DOHH2 (cell line): Measurements from ENCODE around the gene PLEKHG4B.

ENCODE experiments used
- H3F3A ChIP-seq: fragments of 200-600 bp; sonication (generic), shearing (Covaris generic); 2 replicates; pipeline ENCODE4 v1.6.0; 2016; ENCODE audit warnings: antibody characterized with exemption, mild to moderate bottlenecking; ENCODE audit not compliant: control insufficient read depth, insufficient read depth
- H3K27ac ChIP-seq: fragments of 200-600 bp; sonication (generic); 2 replicates; pipeline ENCODE4 v1.5.1; 2014; ENCODE audit warnings: low read depth, mild to moderate bottlenecking, low read length, moderate library complexity
- H3K27me3 ChIP-seq: fragments of 200-600 bp; sonication (generic); 2 replicates; pipeline ENCODE4 v1.6.1; 2014; ENCODE audit warnings: mild to moderate bottlenecking, low read length, mixed read lengths; ENCODE audit not compliant: control insufficient read depth
- H3K36me3 ChIP-seq: fragments of 200-600 bp; sonication (generic); 2 replicates; pipeline ENCODE4 v1.6.1; 2014; ENCODE audit warnings: mild to moderate bottlenecking, low read length, moderate library complexity, mixed read lengths; ENCODE audit not compliant: control insufficient read depth
- H3K4me1 ChIP-seq: fragments of 200-600 bp; sonication (generic); 2 replicates; pipeline ENCODE4 v1.6.1; 2014; ENCODE audit warnings: mild to moderate bottlenecking, low read length, mixed read lengths; ENCODE audit not compliant: control insufficient read depth
- H3K4me2 ChIP-seq: fragments of 200-600 bp; sonication (generic); 2 replicates; pipeline ENCODE4 v1.6.0; 2014; ENCODE audit warnings: mild to moderate bottlenecking, low read length, moderate library complexity
- H3K4me3 ChIP-seq: fragments of 200-600 bp; sonication (generic); 2 replicates; pipeline ENCODE4 v1.5.1; 2014; ENCODE audit warnings: mild to moderate bottlenecking, low read length, mixed read lengths
- H3K79me2 ChIP-seq: fragments of 200-600 bp; sonication (generic); 2 replicates; pipeline ENCODE4 v1.6.1; 2014; ENCODE audit warnings: mild to moderate bottlenecking, low read length, mixed read lengths; ENCODE audit not compliant: control insufficient read depth
- H3K9me2 ChIP-seq: fragments of 200-600 bp; sonication (generic); replicated peaks from 2 replicates; pipeline ENCODE4 v1.6.1; 2014; ENCODE audit warnings: mild to moderate bottlenecking, low read length, mixed read lengths; ENCODE audit not compliant: control insufficient read depth
- H3K9me3 ChIP-seq: fragments of 200-600 bp; sonication (generic); 2 replicates; pipeline ENCODE4 v1.6.1; 2014; ENCODE audit warnings: antibody characterized with exemption, low read length, mixed read lengths; ENCODE audit not compliant: control insufficient read depth, insufficient read depth
- H4K20me1 ChIP-seq: fragments of 200-600 bp; sonication (generic); 2 replicates; pipeline ENCODE4 v1.6.0; 2014; ENCODE audit warnings: low read depth, mild to moderate bottlenecking, antibody characterized with exemption, low read length, moderate library complexity; ENCODE audit not compliant: control insufficient read depth, insufficient read depth
- EZH2phosphoT487 ChIP-seq: fragments of 200-600 bp; sonication (generic); IDR thresholded peaks from 2 replicates; pipeline ENCODE4 v1.6.1; 2017; ENCODE audit warnings: borderline replicate concordance, mild to moderate bottlenecking, antibody characterized with exemption, low read length, moderate library complexity, mixed read lengths
- TF ChIP-seq, protein P1 (sequence below): fragments of 200-600 bp; sonication (generic); IDR thresholded peaks from one replicate; pipeline ENCODE4 v1.5.1; 2014; ENCODE audit warnings: antibody characterized with exemption, mild to moderate bottlenecking, low read depth, low read length; ENCODE audit not compliant: poor library complexity, severe bottlenecking

Gene PLEKHG4B

DNA sequence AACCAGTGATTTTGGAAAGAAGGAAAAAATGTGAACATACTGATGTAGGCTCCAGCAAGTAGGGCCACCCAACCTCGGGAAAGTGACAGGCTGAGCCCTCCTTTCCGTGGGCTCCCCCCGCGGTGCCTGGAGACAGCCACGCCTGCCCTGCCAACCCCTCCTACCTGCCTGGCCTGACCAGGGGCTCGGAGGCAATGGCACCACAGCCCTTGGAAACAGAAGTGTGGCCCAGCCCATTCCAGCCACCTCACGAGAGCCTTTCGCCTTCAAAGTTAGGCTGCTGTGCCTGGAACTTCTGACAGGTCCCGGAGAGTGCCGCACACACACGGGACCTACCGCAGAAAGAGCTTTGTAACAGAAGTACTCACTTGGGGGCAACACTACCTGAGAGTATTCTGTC lies 49.8 kb downstream of the PLEKHG4B start:
- Histone ChIP-seq H3K4me2 (no peak overlapping the region), H3F3A (no peaks in the 10 kb centered on the region), H3K4me3 (no peak overlapping the region)

DNA sequence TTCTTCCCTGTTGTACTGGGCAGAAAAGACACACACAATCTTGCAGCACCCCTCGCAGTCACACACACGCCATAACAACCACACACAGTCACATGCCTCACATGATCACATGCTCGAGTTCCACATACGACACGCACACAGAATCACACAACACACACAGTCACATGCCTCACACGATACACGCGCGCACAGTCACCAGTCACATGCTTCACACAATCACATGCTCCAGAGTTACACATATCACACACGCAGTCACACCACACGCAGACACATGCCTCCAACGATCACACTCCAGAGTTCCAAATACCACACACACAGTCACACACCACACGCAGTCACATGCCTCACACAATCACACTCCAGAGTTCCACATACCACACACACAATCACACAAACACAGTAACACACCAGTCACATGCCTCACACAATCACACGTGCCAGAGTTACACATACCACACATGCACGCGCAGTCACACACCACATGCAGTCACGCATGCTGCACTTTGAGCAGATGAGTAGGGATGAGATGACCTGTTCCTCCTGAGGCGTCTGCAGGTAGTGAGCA lies 50.4 kb downstream of the PLEKHG4B start:
- Histone ChIP-seq H3K36me3 (no peaks in the 10 kb centered on the region), H3K79me2 (no peaks in the 10 kb centered on the region), H3K4me1 (no peaks in the 10 kb centered on the region), H3K4me3 (no peak overlapping the region), H3K4me2 (no peak overlapping the region), H3K27me3 (no peaks in the 10 kb centered on the region), H4K20me1 (no peaks in the 10 kb centered on the region), H3F3A (no peaks in the 10 kb centered on the region), H3K9me3 (peaks cover 7% of the 10 kb centered on the region), H3K27ac (no peak overlapping the region), H3K9me2 (no peaks in the 10 kb centered on the region)
- TF ChIP-seq EZH2phosphoT487, result no peak
- TF ChIP-seq, protein P1, sequence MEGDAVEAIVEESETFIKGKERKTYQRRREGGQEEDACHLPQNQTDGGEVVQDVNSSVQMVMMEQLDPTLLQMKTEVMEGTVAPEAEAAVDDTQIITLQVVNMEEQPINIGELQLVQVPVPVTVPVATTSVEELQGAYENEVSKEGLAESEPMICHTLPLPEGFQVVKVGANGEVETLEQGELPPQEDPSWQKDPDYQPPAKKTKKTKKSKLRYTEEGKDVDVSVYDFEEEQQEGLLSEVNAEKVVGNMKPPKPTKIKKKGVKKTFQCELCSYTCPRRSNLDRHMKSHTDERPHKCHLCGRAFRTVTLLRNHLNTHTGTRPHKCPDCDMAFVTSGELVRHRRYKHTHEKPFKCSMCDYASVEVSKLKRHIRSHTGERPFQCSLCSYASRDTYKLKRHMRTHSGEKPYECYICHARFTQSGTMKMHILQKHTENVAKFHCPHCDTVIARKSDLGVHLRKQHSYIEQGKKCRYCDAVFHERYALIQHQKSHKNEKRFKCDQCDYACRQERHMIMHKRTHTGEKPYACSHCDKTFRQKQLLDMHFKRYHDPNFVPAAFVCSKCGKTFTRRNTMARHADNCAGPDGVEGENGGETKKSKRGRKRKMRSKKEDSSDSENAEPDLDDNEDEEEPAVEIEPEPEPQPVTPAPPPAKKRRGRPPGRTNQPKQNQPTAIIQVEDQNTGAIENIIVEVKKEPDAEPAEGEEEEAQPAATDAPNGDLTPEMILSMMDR, result no peak

More for the DNA sequence above, 49.8 kb downstream of the PLEKHG4B start:
- Histone ChIP-seq H3K4me1 (no peaks in the 10 kb centered on the region), H3K9me3 (peaks cover 2% of the 10 kb centered on the region), H3K9me2 (no peaks in the 10 kb centered on the region), H4K20me1 (no peaks in the 10 kb centered on the region), H3K27me3 (no peaks in the 10 kb centered on the region), H3K79me2 (no peaks in the 10 kb centered on the region), H3K36me3 (no peaks in the 10 kb centered on the region), H3K27ac (no peak overlapping the region)
- TF ChIP-seq, protein P1, result no peak
- no peak for TF ChIP-seq EZH2phosphoT487

DNA sequence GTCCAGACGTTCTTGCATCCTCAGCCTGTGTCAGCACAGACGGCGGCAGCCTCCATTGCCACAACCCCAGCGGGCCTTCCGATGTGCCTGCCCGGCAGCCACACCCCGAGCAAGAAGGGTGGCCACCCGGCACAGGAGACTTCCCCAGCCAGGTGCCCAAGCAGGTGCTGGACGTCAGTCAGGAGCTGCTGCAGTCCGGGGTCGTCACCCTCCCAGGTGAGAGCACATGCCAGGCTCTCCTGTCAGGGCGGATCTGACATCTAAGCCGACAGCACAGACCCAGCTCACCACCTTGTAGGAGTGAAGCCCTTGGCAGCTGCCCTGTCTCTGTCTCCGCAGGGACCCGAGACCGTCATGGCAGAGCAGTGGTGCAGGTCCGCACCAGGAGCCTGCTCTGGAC lies 51.1 kb downstream of the PLEKHG4B start:
- no peak overlapping the region for H3K4me2 ChIP-seq
- no peak for TF ChIP-seq EZH2phosphoT487
- TF ChIP-seq, protein P1, result no peak
- H3K27ac ChIP-seq, result no peak overlapping the region
- no peaks in the 10 kb centered on the region for H3K4me1 ChIP-seq
- H3K79me2 ChIP-seq, result no peaks in the 10 kb centered on the region
- H3K9me2 ChIP-seq, result no peaks in the 10 kb centered on the region
- H3K9me3 ChIP-seq, result peaks cover 14% of the 10 kb centered on the region
- no peaks in the 10 kb centered on the region for H3F3A ChIP-seq
- H3K27me3 ChIP-seq, result no peaks in the 10 kb centered on the region
- H3K4me3 ChIP-seq, result no peak overlapping the region
- H4K20me1 ChIP-seq, result no peaks in the 10 kb centered on the region
- no peaks in the 10 kb centered on the region for H3K36me3 ChIP-seq

DNA sequence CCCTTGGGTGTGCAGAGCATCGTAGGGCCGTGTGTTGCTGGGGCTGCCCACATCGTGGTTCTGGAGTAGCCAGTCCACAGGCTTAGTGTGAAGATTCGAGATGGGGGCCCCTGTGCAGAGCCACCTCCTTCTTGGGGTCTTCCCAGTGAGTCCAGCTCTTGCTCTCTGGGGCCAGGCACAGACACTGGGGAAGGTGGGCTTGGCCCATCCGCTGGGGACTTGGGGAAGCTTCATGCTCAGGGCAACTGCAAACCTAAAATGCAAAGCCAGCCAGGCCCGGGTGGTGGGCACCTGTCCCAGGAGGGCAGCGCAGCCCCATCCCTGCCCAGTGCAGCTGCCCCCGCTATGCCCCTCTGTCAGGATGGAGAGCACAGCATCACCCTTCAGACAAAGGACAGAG lies 53.0 kb downstream of the PLEKHG4B start:
- H3K9me2 ChIP-seq, result no peaks in the 10 kb centered on the region
- no peaks in the 10 kb centered on the region for H3K79me2 ChIP-seq
- H3F3A ChIP-seq, result no peaks in the 10 kb centered on the region
- H3K36me3 ChIP-seq, result no peaks in the 10 kb centered on the region
- TF ChIP-seq, protein P1, result no peak
- TF ChIP-seq EZH2phosphoT487, result no peak
- peaks cover 15% of the 10 kb centered on the region for H3K9me3 ChIP-seq
- H3K4me2 ChIP-seq, result no peak overlapping the region
- H3K27me3 ChIP-seq, result no peaks in the 10 kb centered on the region
- H3K4me3 ChIP-seq, result no peak overlapping the region
- H4K20me1 ChIP-seq, result no peaks in the 10 kb centered on the region
- no peaks in the 10 kb centered on the region for H3K4me1 ChIP-seq
- H3K27ac ChIP-seq, result no peak overlapping the region
